NB4 (cell line): ENCODE measurements around the gene EEPD1.

Experiments used
- MYC ChIP-seq: IDR thresholded peaks from 2 replicates; pipeline ENCODE4 v1.6.1; 2011; ENCODE audit warnings: low read depth, low read length
- POLR2A ChIP-seq: IDR thresholded peaks from 2 replicates; pipeline ENCODE4 v1.6.1; 2011; ENCODE audit warnings: mild to moderate bottlenecking; ENCODE audit not compliant: insufficient read length; ENCODE audit errors: extremely low read depth
- TF ChIP-seq, protein P1 (sequence below): IDR thresholded peaks from one replicate; pipeline ENCODE4 v1.5.1; 2012; ENCODE audit warnings: low read depth, low read length
- TF ChIP-seq, protein P2 (sequence below): IDR thresholded peaks from 2 replicates; pipeline ENCODE4 v1.6.1; 2011; ENCODE audit warnings: low read depth, low read length

DNA sequence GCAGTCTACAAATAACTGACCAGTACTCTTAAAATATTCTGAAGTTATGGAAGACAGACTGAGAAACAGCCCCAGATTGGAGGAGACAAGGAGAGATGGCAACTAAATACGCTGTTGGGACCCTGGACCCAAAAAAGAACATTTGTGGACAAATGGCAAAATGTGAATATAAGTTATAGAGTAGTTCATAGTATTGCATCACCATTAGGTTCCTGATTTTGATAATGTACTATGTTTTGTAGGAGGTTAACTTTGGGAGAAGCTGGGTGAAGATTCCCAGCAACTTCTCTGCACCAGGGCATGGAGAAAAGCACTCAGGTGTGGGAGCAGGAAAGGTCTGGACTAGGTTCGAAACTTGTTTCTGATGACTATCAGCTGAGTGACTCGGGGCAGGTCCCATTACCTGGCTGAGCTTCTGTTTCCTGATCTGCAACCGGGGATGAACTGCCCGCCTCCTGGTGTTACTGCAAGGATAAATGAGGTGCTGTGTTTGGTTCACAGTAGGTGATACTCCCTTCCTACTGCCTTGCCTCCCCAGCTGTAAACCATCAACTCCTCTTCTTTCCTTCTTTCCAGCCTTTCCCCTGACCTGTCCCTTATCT lies 48.2 kb downstream of the EEPD1 start:
- no peak for TF ChIP-seq POLR2A
- TF ChIP-seq, protein P1, sequence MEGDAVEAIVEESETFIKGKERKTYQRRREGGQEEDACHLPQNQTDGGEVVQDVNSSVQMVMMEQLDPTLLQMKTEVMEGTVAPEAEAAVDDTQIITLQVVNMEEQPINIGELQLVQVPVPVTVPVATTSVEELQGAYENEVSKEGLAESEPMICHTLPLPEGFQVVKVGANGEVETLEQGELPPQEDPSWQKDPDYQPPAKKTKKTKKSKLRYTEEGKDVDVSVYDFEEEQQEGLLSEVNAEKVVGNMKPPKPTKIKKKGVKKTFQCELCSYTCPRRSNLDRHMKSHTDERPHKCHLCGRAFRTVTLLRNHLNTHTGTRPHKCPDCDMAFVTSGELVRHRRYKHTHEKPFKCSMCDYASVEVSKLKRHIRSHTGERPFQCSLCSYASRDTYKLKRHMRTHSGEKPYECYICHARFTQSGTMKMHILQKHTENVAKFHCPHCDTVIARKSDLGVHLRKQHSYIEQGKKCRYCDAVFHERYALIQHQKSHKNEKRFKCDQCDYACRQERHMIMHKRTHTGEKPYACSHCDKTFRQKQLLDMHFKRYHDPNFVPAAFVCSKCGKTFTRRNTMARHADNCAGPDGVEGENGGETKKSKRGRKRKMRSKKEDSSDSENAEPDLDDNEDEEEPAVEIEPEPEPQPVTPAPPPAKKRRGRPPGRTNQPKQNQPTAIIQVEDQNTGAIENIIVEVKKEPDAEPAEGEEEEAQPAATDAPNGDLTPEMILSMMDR = no peak
- TF ChIP-seq, protein P2, sequence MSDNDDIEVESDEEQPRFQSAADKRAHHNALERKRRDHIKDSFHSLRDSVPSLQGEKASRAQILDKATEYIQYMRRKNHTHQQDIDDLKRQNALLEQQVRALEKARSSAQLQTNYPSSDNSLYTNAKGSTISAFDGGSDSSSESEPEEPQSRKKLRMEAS = no peak
- TF ChIP-seq MYC = no peak
